AG04450 (cell line): ENCODE data around the gene HTR1B. TPM values are rescaled to one million over a fixed set of nuclear protein-coding genes. Genes with fewer than 3 reads are reported as not detected.

Experiments used
- CTCF ChIA-PET: fragments of 300-600, 350-600 bp; formaldehyde crosslinking; extraction: SDS; loops from one replicate; lab custom pipeline; 2022; ENCODE audit warnings: antibody characterized with exemption, inconsistent platforms; lab: Charles Lee
- POLR2A ChIA-PET: fragments of 350-600 bp; formaldehyde crosslinking; extraction: SDS; loops from one replicate; lab custom pipeline; 2021; ENCODE audit warnings: antibody characterized with exemption, inconsistent platforms; lab: Yijun Ruan, JAX
- DNase-seq: peaks from one replicate; pipeline ENCODE4 v3.0.0-alpha.2; 2011; ENCODE audit warnings: low read depth, low spot score
- H3K27ac ChIP-seq: one replicate; pipeline ENCODE4 v1.5.1; 2012; ENCODE audit warnings: low read depth, low read length, control low read depth
- H3K27me3 ChIP-seq: one replicate; pipeline ENCODE4 v1.6.0; 2012; ENCODE audit warnings: low read length; ENCODE audit not compliant: control insufficient read depth, insufficient read depth
- H3K4me3 ChIP-seq: 2 replicates; pipeline ENCODE4 v1.5.1; 2011; ENCODE audit warnings: mild to moderate bottlenecking, low read depth, low read length, control low read depth
- H3K9me3 ChIP-seq: 2 replicates; pipeline ENCODE4 v1.5.1; 2012; ENCODE audit warnings: low read length; ENCODE audit not compliant: control insufficient read depth, insufficient read depth
- CTCF ChIP-seq: IDR thresholded peaks from 2 replicates; pipeline ENCODE4 v1.5.1; 2011; ENCODE audit warnings: low read depth, low read length, control low read depth, inconsistent platforms
- polyA plus RNA-seq: library from polyadenylated mRNA; depleted of rRNA; stranded (reverse); fragments of >200 nt; gene quantifications from 2 replicates; pipeline ENCODE4 v1.2.3, GENCODE V29; 2011; rRNA removed

HTR1B gene
- polyA plus RNA-seq, 1 experiment = 0.86 TPM

GRCh38 chr6:77424761-77425160, 38.5 kb downstream of the HTR1B start:
- H3K9me3 ChIP-seq = no peaks in the 10 kb centered on the region
- ChIA-PET POLR2A (no interaction called here), CTCF (interaction anchor here (1.4 to 2.1 kb wide), 2 partner anchors 32 to 41 kb away, joined by 4 to 6 read pairs; no protein-coding TSS in a partner anchor)
- no peak for TF ChIP-seq CTCF
- no peak overlapping the region for H3K27ac ChIP-seq
- DNase-seq = no peak
- H3K4me3 ChIP-seq = no peak overlapping the region
- no peaks in the 10 kb centered on the region for H3K27me3 ChIP-seq

- H3K9me3 ChIP-seq = no peaks in the 10 kb centered on the region
- no peak for DNase-seq
- TF ChIP-seq CTCF = no peak
- H3K27me3 ChIP-seq = no peaks in the 10 kb centered on the region
- H3K27ac ChIP-seq = no peak overlapping the region
- H3K4me3 ChIP-seq = no peak overlapping the region
- ChIA-PET CTCF (interaction anchor here (1.2 kb wide), 1 partner anchor 40 kb away, joined by 4 read pairs; no protein-coding TSS in a partner anchor), POLR2A (no interaction called here)
Observed at GRCh38 chr6:77416839-77417238, 46.5 kb downstream of the HTR1B start.

GRCh38 chr6:77415706-77416105, 47.6 kb downstream of the HTR1B start:
- POLR2A ChIA-PET = no interaction called here
- no peak for TF ChIP-seq CTCF

More at GRCh38 chr6:77415706-77416105, 47.6 kb downstream of the HTR1B start:
- Histone ChIP-seq H3K27me3 (no peaks in the 10 kb centered on the region), H3K4me3 (no peak overlapping the region), H3K27ac (no peak overlapping the region), H3K9me3 (no peaks in the 10 kb centered on the region)
- CTCF ChIA-PET = interaction anchor here (1.2 kb wide), 1 partner anchor 18 kb away, joined by 3 read pairs; no protein-coding TSS in a partner anchor
- no peak for DNase-seq

Other genes starting within 250 kb of the HTR1B start
- gene MEI4, start 189.5 kb upstream of the HTR1B start, polyA plus RNA-seq = not detected in 2 replicates